NCI-H69 (cell line): ENCODE results near the gene THG1L.
"Not testable (repeated sequence)": the region's sequence is repeated elsewhere in the genome, so short reads cannot be mapped to it uniquely, and the experiment has no call there.

Experiments used
- DNase-seq: peaks from one replicate; lab custom pipeline; 2025; lab: John Stamatoyannopoulos, UW

Gene THG1L

DNA sequence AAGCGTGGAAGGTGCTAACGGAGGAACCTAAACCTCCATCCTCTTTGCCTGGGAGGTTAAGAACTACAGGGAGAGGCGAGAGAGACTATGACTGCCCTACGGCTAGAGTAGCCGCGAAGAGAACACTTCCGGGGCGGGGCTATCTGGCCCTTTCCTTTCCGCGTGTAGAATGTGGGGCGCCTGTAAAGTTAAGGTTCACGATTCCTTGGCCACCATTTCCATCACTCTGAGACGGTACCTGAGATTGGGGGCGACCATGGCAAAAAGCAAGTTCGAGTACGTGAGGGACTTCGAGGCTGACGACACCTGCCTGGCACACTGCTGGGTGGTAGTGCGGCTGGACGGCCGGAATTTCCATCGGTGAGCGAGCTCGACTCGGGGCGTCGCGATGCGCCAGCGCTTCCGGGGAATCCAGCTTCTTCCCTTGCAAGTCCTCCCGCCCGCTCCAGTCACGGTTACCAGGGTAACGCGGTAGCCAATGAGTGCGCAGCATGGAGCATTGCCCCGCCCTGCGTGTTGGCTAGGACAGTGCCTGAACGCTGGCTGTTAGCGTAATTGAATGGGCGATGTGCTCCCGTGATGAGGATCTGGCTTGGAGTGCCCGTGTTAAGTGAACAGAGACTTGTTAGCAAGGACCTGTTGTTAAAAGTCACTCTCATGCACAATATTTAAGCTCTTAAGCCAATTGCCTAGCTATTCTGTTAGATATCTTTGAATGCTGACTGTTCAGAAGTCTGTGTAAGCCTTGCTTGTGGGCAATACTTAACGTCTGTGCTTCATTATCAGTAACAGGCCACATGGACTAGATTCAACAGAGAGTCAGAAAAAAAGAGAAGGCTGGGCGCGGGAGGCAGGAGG is at the start of gene THG1L:
Gene THG1L (plus strand): TSS at position 149 of the 858 bp plus-strand sequence. CDS start 21 bp downstream, at position 170.
- DNase-seq, result peak; percentile 99

GRCh38 chr5:157682257-157682656 is 49.0 kb upstream of the THG1L start:
- no peak for DNase-seq

- not testable (repeated sequence) for DNase-seq
Observed at GRCh38 chr5:157686276-157687197, 44.7 kb upstream of the THG1L start.

GRCh38 chr5:157687198-157687554 is 44.0 kb upstream of the THG1L start:
- no peak for DNase-seq

- no peak for DNase-seq
Observed at GRCh38 chr5:157689942-157690689, 41.1 kb upstream of the THG1L start.

DNA sequence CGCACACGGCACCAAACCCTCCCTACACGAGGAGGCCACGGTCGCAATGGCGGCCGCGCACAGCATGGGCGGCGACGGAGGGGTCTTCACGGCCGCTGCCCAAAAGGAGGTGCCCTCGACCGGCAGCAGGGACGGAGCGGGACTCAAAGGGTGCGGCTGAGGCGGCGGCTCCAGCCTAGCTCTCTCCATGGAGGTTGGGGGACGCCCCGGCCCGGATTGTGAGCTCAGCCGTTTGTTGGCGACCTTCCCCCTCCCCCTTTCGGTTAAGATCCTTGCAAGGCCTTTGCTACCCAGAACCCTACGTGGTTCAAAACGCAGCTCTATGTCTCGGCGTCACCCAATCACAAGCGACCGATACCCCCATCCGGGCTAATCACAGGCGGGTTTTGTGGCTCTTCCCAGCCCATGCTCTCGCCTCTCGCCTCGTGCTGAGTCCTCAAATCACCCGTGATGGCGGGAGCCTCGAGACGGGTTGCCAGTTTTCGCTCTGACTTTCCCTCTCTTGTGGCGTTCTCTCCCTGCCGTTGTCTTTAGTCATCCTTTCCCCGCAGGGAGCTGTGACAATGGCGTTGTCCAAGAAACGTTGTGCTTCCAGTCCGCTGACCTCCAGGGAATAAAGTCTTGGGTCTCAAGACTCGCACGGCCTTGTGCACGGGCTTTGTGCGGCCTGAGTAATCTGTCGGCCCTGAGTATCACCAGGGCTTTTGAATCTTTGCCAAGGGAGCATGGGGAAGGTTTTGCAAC is 40.4 kb upstream of the THG1L start:
- DNase-seq, result no peak

DNA sequence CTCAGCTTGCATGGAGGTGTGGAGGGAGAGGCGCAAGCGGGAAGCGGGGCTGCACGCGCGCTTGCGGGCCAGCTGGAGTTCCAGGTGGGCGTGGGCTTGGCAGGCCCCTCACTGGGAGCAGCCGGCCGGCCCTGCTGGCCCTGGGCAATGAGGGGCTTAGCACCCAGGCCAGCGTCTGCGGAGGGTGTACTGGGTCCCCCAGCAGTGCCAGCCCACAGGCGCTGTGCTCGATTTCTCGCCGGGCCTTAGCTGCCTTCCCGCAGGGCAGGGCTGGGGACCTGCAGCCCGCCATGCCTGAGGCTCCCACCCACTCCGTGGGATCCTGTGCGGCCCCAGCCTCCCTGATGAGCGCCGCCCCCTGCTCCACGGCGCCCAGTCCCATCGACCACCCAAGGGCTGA is 37.4 kb upstream of the THG1L start:
- DNase-seq, result not testable (repeated sequence)

DNA sequence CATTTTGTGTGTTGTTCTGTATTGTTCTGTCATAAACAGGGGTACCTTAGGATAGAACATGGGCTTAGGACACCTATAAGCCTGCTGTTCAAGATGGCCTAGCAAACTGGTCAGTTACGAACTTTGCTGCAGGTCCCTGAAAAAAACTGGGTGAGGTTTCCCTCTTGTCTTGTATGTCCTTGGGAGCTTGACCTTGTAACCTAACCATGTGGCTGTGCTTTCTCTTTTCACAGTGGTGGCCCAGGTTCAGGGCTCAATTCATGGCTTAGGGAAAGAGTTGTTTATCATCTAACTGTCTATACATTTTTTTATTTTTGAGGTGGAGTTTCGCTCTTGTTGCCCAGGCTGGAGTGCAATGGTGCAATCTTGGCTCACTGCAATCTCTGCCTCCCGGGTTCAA is 35.1 kb upstream of the THG1L start:
- DNase-seq, result not testable (repeated sequence)

DNA sequence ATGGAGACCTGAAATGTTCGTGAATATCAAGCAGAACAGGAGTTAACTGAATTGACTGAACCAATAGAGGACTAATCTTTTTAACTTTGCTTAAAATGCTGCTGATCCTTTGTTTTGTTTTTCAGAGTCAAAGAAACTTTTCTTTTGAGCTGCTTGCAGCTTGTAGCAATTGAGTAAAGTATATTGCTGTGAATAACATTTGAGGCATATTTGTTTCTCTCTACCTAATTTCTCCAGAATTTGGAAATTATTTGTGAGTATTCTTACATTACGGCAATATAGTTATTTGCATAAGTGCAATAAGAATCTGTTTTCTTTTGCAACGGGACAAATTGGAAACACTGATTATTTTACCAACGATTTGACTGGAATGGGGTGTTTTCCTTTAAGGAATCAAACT is 32.5 kb upstream of the THG1L start:
- DNase-seq, result not testable (repeated sequence)

DNA sequence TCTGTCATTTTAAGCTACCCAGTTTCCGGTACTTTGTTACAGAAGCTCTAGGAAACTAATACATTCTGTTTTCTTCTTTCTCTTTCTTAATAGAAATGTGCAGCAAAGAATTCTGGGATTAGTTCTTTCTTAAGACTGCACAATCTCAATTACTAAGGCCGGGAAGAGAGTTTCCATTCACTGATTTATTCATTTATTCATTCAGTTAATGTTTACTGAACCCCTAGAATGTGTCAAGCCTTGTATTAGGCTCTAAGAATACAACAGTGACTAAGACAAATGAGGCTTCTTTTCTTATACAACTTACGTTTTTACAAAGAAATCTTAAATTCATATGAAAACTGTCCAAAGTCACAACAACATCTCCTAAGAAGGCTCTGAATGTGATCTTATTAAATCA is 27.5 kb upstream of the THG1L start:
- DNase-seq, result no peak

- no peak for DNase-seq
Observed at GRCh38 chr5:157708866-157709265, 22.4 kb upstream of the THG1L start.

DNA sequence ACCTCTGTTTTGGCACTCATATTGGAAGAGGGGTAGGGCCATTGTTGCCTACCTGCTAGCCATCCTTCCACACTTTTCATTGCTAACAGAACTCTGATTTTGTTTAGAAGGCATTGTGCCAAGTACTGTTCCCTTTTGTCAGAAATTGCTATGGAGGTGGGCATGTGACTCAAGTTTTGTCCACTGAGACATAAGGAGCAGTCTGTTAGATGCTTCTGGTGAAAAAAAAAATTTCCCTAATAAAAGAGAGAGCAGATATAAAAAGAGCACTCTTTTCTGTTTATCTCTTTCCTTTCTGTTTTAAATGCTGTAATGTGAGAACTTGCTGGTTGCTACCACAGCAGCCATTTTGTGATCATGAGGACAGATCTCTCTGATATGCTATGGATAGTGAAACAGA is 21.9 kb upstream of the THG1L start:
- no peak for DNase-seq

DNA sequence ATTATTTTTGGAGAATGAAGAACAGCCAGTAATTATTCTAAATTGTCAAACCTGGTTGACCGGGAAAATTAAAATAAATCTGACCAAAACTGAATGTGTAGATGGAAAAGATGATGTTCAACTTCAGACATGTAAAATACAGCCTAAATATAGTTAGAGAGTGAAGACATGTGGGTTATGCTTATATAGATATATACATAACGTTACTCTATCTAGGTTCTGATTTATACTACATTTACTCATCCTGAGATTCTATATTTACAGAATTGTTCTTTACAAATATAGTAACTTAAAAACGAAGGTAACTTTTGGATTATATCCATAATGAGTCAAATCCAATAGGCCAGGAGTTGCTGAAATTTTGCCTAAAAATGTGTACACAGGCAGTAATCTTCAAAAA is 20.8 kb upstream of the THG1L start:
- no peak for DNase-seq

DNA sequence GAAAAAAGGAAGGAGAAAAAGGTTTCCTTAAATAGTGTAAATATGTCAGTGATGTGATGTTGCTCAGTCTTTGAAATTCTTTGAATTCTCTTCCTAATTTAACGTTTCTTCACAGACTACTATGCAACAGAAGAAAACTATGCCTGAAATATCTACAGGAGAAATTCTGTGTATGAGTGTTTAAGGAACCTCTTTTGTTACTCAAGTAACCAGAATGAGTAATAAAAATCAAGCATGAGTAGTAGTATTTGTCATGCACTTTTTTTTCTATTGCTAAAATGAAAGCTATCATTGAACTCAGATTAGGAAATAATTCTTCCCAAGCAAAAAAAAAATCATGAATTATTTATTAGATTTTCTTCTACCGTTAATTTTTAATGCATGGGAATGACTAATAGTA is 20.3 kb upstream of the THG1L start:
- DNase-seq, result no peak

GRCh38 chr5:157713830-157714595 is 17.2 kb upstream of the THG1L start:
- DNase-seq, result no peak

- no peak for DNase-seq
Observed at GRCh38 chr5:157714596-157714864, 16.7 kb upstream of the THG1L start.

- peak; percentile 41 for DNase-seq
Observed at GRCh38 chr5:157718519-157718918, 12.7 kb upstream of the THG1L start.

DNA sequence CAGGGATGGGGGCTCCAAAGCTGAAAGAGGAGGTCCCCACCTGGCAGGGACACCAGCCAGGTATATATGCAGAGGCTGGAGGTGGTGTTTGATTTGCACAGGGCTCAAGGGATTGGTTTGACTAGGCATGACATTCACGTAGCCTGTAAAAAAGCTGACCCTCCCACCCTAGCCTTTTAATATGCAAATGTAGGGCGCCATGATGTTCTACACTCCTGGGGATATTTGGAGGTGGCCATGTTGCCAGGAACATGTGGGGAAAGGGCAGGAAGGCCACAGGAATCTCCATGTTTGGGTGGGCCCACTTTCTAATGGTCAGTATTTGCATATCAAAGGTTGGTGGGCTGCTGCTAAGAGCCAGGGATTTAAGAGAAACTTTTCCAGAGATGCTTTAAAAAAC is 12.0 kb upstream of the THG1L start:
- DNase-seq, result no peak

DNA sequence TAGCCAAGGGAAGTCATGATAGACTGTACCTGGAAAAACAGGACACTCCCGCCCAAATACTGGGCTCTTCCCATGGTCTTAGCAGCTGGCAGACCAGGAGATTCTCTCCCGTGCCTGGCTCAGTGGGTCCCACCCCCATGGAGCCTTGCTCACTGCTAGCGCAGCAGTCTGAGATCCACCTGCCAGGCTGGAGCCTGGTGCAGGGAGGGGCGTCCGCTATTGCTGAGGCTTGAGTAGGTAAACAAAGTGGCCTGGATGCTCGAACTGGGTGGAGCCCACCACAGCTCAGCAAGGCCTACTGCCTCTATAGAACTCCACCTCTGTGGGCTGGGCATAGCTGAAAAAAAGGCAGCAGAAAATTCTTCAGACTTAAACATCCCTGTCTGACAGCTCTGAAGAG is 10.1 kb upstream of the THG1L start:
- no peak for DNase-seq

DNA sequence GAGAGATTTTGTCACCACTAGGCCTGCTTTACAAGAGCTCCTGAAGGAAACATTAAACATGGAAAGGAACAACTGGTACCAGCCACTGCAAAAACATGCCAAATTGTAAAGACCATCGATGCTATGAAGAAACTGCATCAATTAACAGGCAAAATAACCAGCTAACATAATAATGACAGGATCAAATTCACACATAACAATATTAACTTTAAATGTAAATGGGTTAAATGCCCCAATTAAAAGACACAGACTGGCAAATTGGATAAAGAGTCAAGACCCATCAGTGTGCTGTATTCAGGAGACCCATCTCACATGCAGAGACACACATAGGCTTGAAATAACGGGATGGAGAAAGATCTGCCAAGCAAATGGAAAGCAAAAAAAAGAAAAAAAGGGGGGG is 8.3 kb upstream of the THG1L start:
- DNase-seq, result not testable (repeated sequence)

- DNase-seq, result not testable (repeated sequence)
Observed at GRCh38 chr5:157726607-157727006, 4.6 kb upstream of the THG1L start.
